ENCODE data around the gene CHST15.

DNA sequence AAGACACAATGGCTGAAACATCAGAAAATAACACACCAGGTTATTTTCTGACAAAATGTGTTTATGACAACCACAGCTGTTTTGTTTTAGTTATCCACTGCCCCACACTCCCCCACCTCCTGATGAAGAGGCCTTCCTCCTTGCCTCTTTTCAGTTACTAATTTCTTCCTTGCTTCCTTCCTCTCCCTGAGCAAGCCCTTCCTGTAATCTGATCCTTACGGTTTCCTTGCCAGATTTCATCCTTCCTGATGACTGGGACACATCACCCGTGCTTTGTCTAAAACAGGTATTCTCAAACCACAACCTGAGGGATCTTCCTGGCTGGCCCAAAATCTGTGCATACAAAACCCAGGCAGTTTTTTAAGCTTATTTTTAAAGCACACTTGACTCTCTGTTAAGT is 39.4 kb downstream of the CHST15 start:
- TF ChIP-seq, protein P1, sequence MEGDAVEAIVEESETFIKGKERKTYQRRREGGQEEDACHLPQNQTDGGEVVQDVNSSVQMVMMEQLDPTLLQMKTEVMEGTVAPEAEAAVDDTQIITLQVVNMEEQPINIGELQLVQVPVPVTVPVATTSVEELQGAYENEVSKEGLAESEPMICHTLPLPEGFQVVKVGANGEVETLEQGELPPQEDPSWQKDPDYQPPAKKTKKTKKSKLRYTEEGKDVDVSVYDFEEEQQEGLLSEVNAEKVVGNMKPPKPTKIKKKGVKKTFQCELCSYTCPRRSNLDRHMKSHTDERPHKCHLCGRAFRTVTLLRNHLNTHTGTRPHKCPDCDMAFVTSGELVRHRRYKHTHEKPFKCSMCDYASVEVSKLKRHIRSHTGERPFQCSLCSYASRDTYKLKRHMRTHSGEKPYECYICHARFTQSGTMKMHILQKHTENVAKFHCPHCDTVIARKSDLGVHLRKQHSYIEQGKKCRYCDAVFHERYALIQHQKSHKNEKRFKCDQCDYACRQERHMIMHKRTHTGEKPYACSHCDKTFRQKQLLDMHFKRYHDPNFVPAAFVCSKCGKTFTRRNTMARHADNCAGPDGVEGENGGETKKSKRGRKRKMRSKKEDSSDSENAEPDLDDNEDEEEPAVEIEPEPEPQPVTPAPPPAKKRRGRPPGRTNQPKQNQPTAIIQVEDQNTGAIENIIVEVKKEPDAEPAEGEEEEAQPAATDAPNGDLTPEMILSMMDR (IDR thresholded peaks at IDR 0.05; ENCODE audit: low read depth, low read length, missing input control) = no peak
- TF ChIP-seq TAF1 (conservative IDR thresholded peaks at IDR 0.05) (no peak), GABPA (IDR thresholded peaks at IDR 0.05 in 1 of 2, conservative IDR thresholded peaks at IDR 0.05 in 1 of 2) (no peak), SP1 (IDR thresholded peaks at IDR 0.05) (no peak), MAX (IDR thresholded peaks at IDR 0.05) (no peak), JUND (IDR thresholded peaks at IDR 0.05) (no peak), RAD21 (IDR thresholded peaks at IDR 0.05) (no peak), EGR1 (IDR thresholded peaks at IDR 0.05; ENCODE audit: low read depth in 2 of 2) (no peak), YY1 (IDR thresholded peaks at IDR 0.05) (no peak), RXRA (IDR thresholded peaks at IDR 0.05) (no peak), FOXA1 (IDR thresholded peaks at IDR 0.05) (no peak)
- TF ChIP-seq, protein P2, sequence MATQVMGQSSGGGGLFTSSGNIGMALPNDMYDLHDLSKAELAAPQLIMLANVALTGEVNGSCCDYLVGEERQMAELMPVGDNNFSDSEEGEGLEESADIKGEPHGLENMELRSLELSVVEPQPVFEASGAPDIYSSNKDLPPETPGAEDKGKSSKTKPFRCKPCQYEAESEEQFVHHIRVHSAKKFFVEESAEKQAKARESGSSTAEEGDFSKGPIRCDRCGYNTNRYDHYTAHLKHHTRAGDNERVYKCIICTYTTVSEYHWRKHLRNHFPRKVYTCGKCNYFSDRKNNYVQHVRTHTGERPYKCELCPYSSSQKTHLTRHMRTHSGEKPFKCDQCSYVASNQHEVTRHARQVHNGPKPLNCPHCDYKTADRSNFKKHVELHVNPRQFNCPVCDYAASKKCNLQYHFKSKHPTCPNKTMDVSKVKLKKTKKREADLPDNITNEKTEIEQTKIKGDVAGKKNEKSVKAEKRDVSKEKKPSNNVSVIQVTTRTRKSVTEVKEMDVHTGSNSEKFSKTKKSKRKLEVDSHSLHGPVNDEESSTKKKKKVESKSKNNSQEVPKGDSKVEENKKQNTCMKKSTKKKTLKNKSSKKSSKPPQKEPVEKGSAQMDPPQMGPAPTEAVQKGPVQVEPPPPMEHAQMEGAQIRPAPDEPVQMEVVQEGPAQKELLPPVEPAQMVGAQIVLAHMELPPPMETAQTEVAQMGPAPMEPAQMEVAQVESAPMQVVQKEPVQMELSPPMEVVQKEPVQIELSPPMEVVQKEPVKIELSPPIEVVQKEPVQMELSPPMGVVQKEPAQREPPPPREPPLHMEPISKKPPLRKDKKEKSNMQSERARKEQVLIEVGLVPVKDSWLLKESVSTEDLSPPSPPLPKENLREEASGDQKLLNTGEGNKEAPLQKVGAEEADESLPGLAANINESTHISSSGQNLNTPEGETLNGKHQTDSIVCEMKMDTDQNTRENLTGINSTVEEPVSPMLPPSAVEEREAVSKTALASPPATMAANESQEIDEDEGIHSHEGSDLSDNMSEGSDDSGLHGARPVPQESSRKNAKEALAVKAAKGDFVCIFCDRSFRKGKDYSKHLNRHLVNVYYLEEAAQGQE (IDR thresholded peaks at IDR 0.05) = no peak
- TF ChIP-seq, protein P3, sequence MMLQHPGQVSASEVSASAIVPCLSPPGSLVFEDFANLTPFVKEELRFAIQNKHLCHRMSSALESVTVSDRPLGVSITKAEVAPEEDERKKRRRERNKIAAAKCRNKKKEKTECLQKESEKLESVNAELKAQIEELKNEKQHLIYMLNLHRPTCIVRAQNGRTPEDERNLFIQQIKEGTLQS (IDR thresholded peaks at IDR 0.05) = no peak
- TF ChIP-seq, protein P4, sequence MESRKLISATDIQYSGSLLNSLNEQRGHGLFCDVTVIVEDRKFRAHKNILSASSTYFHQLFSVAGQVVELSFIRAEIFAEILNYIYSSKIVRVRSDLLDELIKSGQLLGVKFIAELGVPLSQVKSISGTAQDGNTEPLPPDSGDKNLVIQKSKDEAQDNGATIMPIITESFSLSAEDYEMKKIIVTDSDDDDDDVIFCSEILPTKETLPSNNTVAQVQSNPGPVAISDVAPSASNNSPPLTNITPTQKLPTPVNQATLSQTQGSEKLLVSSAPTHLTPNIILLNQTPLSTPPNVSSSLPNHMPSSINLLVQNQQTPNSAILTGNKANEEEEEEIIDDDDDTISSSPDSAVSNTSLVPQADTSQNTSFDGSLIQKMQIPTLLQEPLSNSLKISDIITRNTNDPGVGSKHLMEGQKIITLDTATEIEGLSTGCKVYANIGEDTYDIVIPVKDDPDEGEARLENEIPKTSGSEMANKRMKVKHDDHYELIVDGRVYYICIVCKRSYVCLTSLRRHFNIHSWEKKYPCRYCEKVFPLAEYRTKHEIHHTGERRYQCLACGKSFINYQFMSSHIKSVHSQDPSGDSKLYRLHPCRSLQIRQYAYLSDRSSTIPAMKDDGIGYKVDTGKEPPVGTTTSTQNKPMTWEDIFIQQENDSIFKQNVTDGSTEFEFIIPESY (IDR thresholded peaks at IDR 0.05) = no peak
